HG02759 (cell line): ENCODE data around the gene MYO3A.
"Not testable (repeated sequence)": the region's sequence is repeated elsewhere in the genome, so short reads cannot be mapped to it uniquely, and the experiment has no call there.

ENCODE experiments used
- ATAC-seq: cut with Tn5 transposase; IDR thresholded peaks from one replicate; pipeline ENCODE4 v1.9.1; 2021; ENCODE audit warnings: mild to moderate bottlenecking, moderate library complexity; ENCODE audit not compliant: unreplicated experiment

MYO3A gene

GRCh38 chr10:25978771-25979170, 44.7 kb downstream of the MYO3A start:
- no peak for ATAC-seq

DNA sequence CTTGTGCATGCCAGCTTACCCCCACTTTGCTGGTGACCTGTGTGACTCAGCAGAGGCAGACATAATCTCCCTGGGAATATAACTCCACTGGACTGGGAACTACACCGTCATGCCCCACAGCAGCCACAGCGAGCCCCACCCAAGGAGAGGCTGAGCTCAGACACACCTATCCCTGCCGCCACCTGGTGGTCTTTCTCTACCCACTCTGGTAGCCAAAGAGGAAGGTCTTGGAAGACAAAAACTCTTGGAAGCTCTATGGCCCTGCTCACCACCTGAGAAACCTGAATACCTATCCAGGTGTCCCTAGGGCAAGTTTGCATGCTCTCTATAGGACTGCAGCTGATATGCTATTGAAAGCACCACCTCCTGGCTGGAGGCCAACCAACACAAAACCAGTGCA, 48.1 kb downstream of the MYO3A start:
- no peak for ATAC-seq

GRCh38 chr10:25988583-25988982, 54.6 kb downstream of the MYO3A start:
- no peak for ATAC-seq

DNA sequence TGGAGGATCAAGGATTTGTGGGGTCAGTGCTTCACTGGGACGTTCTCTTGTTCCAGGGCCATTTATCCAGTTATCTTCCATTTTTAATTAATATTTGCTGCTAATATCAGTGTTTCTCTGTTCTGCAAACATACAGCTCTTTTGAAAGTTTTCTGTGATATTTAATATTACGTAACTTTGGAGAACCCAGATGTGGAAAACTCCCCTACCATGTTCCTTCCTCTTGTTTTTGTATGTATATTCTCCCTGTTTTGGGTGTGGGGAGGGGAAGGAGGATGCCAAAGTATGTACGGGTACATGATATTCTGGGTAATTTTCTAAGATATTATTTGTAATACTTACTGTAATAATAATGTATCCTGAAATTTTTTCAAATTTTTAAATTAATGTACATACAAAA, 55.9 kb downstream of the MYO3A start:
- ATAC-seq = no peak

DNA sequence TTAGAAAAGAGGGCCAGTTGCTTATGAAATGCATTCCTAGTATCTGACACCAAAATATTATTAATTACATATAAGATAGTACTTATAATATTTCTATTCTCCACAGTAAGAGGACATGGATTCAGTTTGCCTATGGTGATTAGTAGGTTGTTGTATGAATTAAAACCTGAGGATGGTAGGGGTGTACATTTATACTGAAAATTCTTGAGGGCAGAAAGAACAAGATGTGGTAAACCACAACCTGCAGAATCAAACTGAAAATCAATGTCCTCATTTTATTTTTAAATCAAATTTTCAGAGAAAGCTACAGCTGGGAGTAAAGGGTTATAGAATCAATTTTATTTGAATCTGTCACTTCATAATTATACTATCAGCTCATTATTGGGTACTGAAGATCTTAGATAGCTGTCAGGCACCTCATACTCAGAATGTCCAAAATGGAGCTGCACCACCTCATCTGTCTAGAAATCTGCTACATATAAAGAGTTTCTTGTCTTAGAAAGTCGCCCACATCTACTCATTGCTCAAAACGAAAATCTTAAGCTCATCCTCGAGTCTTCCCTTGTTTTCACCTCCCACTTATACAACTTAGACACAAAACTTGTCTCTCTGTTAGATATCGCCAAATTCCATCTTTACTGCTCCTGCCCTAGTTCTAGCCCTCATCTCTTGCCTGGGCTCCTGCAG, 65.4 kb downstream of the MYO3A start:
- no peak for ATAC-seq

- ATAC-seq = no peak
These were observed 66.9 kb downstream of the MYO3A start for GRCh38 chr10:26000971-26001370.

DNA sequence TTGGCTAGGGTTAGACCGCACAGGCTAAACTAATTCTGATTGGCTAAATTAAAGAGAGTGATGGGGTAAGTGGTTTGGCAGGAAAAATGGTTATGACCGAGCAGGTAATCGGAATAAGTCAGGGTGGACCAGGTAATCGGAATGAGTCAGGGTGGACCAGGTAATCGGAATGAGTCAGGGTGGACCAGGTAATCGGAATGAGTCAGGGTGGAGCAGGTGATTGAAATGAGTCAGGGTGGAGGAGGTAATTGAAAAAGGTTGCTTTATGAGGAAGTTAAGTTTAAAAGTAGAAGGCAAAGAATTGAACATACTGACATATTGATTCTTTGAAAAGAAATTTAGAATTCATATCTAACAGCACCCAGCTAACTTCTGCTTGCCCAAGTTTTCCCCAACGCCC, 68.4 kb downstream of the MYO3A start:
- ATAC-seq = not testable (repeated sequence)

DNA sequence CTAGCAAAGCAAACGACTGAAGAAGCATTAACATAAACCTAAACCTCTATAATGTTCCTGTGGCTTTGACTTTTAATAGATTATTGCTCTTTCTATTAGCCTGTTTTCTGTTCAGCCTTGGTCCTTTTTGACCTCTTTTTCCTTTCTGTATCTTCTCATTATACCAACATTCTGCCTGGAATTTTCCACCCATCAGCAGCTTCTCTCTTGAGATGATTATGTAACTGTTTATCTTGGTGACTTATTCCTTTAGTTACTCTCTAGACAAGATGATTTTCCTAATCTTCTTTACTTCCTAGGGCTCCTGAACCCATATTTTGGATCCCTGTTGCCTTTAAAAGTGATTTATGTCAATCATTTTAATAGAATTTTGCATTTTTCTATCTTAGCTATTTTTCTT, 81.1 kb downstream of the MYO3A start:
- no peak for ATAC-seq

- ATAC-seq = no peak
These were observed 88.8 kb downstream of the MYO3A start for GRCh38 chr10:26022831-26023230.

- no peak for ATAC-seq
These were observed 90.3 kb downstream of the MYO3A start for GRCh38 chr10:26024303-26024702.

DNA sequence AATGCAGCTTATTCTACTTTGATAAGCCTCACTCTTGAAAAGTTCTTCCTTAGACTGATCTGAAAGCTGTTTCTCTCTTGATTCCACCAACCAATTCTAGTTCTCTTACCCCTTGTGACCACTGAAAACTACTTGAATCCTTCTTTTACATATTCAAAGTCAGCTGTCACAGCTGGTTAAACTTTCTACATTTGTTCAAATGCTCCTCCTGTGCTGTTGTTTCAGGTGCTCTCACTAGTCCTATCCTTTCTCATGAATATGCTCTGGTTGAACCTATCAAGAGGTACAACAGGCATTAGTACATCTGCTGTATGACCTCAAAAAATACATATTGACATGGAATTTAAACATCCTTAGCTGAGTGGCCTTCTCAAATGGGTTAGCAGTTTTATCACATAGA, 91.5 kb downstream of the MYO3A start:
- no peak for ATAC-seq

- no peak for ATAC-seq
These were observed 95.8 kb downstream of the MYO3A start for GRCh38 chr10:26029858-26030257.

DNA sequence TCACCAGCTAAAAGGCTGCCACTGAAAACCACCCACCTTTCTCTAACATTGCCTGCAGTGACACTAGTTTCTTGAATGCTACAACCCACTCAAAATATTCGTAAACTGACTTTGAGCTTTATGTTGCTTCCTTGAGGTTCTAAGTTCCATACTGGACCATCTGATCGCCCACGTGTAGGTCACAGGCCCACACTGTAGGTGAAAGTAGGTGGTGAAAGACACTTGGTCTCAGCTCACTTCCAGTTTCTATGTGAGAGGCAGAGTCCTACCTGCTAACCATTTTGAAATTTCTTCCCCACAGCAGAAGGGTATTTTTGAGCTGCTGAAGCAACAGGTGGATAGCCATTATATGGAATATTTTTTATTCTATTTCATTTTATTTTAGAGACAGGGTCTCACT, 97.3 kb downstream of the MYO3A start:
- ATAC-seq = no peak

DNA sequence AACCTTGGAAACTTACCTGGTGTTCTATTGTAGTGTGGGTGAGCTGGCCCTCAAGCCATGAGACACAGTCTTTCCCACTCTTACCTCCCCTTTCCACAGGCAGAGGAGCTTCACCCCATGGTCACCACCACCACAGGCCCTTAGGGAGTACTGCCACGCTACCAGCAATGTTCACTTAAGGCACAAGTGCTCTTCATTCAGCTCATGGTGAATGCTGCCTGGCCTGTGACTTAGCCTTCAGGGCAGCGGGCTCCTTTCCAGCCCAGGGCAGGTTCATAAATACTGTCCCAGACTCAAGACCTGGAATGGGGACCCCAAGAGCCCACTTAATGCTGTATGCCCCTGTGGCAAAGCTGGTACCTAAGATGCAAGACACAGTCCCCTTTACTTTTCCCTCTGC, 109.4 kb downstream of the MYO3A start:
- ATAC-seq = no peak

- no peak for ATAC-seq
These were observed 110.2 kb downstream of the MYO3A start for GRCh38 chr10:26044141-26044749.

- ATAC-seq = no peak
These were observed 112.2 kb downstream of the MYO3A start for GRCh38 chr10:26046073-26046700.

DNA sequence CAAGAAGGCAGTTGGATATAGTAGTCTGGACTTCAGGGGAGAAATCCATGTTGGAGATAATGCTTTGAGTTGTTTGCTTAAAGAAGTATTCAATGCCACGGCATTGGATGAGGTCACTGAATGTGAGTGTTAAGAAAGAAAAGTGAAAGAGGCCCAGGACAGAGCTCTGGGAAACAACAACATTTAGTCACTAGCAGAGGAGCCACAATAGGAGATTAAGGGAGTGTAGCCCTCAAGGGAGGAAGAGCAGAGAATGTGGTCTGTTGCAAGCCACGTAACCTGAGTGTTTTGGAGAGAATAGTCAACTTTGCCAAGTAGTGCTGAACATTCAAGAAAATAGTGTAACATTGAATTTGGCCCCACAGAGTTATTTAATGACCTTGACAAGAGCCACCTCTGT, 114.7 kb downstream of the MYO3A start:
- no peak for ATAC-seq

DNA sequence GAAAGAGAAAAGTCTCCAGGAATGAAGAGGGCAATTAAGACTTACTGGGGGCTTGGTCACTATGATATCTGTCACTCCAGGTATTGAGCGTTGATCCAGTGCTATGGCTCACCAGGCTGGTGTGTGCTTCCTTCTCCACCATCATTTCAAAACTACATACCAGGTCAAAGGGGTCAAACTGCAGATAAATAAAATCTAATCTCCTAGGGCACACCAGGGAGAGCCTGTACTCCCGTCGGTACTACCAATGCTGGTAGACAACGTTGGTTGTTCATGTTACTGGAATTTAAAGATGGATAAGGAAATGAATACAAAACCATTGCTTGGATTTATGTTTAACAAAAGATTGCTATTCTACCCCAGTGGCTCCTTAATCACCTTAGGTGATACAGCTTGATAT, 118.3 kb downstream of the MYO3A start:
- ATAC-seq = no peak

GRCh38 chr10:26057466-26057865, 123.4 kb downstream of the MYO3A start:
- ATAC-seq = no peak

GRCh38 chr10:26064106-26064505, 130.1 kb downstream of the MYO3A start:
- ATAC-seq = no peak

DNA sequence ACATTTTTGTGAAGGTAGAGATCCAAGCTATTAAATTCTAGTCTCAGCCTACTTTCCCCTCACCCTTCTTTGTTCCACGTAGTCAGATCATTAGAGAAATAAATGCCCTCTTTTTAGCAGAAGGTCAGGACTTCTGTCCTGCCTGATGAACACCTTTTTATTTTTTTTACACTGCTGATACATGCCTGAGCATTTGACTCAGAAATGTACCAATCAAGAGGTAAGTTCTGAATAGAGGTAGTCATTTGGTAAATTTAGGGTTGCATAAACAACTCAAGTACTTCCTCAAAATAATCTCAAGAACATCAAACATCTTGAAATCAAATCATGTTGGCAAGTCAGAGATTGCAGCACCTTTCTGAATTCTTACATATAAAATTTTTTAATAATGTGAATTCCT, 133.7 kb downstream of the MYO3A start:
- ATAC-seq = no peak

DNA sequence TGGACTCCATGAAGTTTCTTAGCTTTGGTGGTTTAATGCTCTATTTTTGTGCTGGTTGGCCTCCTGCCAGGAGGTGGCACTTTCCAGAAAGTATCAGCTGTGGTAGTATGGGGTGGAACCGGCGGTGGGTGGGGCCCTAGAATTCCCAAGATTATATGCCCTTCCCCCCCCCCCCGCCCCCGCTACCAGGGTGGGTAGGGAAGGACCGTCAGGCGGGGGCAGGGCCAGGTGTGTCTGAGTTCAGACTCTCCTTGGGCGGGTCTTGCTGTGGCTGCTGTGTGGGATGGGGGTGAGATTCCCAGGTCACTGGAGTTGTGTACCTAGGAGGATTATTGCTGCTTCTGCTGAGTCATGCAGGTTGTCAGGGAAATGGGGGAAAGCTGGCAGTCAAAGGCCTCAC, 146.9 kb downstream of the MYO3A start:
- not testable (repeated sequence) for ATAC-seq
